HG03378 (cell line): Measurements from ENCODE around the gene ANKRD50.

ENCODE experiments used
- ATAC-seq: cut with Tn5 transposase; IDR thresholded peaks from one replicate; pipeline ENCODE4 v1.9.1; 2021; ENCODE audit warnings: mild to moderate bottlenecking, moderate library complexity; ENCODE audit not compliant: unreplicated experiment

ANKRD50 gene

GRCh38 chr4:124708517-124709300 is 3.8 kb downstream of the ANKRD50 start:
- no peak for ATAC-seq

GRCh38 chr4:124705393-124705792 is 7.1 kb downstream of the ANKRD50 start:
- ATAC-seq = no peak

DNA sequence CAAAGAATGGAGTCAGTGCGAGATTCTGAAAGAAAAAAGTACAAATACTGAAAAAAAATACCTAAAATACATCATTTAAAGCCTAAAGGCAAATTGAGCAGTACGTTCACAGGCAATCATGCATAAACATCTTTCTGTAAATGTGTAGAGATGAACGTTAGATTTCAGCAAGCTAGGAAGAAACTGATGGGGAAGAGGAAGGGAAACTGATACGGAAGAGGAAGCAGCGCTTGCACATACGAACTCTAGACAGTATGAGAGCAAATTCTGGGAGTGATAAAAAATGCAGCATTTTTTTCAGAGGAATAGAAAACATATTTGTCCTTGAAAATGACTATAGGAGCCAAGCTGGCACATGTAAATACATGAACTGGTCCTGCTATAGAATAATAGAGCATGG is 9.4 kb downstream of the ANKRD50 start:
- ATAC-seq = no peak

- no peak for ATAC-seq
Measured at GRCh38 chr4:124697441-124697840, 15.1 kb downstream of the ANKRD50 start.

GRCh38 chr4:124696182-124696581 is 16.4 kb downstream of the ANKRD50 start:
- ATAC-seq = no peak

DNA sequence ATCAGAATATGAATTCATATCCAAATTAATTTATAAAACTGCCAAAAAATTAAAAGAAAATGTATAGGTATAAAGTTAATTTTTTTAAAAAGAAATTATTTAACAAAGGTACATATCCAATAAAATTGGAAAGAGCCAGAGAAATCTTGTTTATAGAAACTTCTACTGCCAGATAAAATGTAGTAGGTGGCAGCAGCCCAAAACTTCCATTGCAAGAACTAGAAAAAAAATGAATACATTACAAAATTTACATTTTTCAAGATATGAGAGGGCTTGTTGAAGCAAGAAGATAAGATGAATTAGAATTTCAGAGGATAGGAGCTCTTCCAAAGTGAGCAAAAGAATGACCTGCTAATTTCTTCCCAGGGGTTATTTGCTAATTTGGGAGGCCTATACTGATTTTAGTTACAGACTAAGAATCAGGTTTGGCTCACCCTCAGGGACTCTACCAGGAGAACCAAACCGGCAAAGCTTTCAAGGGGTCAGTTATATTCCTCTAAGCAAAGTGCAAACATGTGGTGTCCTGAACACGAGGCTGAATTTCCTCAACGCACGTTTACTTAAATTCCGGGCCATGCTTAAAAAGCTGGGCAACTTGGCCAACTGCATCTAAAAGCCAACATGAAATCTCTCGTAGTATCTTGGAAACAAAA is 17.5 kb downstream of the ANKRD50 start:
- ATAC-seq = no peak

DNA sequence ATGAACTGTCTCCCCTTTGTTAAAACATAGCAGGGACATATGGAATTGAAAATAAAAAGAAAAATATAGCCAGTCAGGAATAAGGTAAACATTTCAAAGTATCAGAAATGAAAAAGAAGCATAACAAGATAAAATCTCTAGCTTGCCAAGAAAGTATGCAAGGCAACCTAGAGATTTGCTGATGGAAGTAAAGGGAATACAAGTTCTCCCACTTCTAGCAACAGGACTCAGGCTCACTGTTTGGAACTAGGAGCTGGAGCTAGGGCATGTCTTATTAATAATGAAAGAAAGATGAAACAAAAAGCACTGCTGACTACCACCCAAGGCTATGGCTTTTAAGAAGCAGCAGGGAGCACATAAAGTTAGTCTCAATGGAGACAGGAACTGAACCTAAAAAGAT is 18.2 kb downstream of the ANKRD50 start:
- ATAC-seq = no peak

DNA sequence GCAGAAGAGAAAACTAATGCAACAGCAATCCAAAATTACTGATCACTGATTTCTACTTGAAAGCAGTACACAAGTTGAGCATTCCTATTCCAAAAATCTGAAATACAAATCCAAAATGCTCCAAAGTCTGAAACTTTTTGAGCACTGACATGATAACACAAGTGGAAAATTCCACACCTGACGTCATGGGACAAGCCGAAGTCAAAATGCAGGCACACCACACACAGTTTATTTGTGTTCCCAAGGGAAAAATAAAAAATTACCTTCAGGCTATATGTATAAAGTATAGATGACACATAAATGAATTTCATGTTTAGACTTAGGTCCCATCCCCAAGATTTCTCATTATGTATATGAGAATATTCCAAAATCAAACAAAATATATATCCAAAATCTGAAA is 20.7 kb downstream of the ANKRD50 start:
- no peak for ATAC-seq

DNA sequence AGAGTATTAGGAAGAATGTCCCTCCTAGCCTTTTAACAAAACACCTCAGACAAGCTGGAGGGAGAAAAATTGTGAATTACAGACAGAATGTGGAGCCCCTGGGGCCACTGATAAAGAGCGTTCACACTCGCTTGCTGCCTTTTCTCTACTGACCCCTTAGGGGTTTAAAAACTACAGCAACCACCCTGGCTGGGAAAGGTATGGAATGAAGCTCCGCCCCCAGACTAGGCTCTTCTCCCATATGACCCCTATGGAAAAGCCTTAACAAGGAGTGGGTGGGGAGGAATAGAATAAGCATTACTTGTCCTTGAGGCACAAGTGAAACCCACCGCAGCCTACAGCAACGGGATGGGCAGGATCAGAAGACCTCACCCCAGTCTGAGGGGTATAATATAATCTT is 26.3 kb downstream of the ANKRD50 start:
- ATAC-seq = no peak

DNA sequence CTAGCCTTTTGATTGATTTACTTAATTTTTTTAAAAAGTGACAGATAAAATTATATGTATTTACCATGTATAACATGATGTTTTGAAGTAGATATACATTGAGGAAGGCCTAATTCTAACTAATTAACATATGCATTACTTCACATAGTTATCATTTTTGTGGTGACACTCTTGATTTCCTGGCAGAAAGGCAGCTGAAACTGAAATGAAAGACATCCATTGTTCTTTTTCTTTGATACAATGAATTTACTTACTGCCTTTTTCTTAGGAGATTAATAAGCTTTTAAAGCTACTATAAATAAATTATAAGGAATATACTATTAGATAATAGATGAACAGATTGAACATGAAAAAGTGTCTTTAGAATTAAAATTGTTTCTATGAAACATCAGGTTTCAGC is 26.7 kb downstream of the ANKRD50 start:
- ATAC-seq = no peak

GRCh38 chr4:124684301-124684700 is 28.2 kb downstream of the ANKRD50 start:
- no peak for ATAC-seq

DNA sequence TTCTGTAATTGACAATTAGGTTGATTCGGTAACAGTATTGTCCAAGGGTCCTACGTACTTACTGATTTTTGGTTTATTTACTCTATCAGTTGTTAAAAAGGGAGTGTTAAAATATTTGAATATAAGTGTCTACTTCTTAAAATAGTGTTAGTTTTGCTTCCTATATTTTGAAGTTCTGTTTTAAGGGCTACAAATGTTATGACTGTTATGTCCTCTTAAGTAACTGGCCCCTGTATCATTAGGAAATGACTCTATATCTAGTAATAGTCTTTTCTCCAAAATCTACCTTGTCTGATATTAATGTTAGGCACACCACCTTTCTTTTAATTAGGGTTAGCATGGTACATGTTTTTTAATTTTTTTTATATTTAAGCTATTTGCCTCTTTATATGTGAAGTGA is 30.1 kb downstream of the ANKRD50 start:
- no peak for ATAC-seq

- ATAC-seq = no peak
Measured at GRCh38 chr4:124666496-124666895, 46.0 kb downstream of the ANKRD50 start.

DNA sequence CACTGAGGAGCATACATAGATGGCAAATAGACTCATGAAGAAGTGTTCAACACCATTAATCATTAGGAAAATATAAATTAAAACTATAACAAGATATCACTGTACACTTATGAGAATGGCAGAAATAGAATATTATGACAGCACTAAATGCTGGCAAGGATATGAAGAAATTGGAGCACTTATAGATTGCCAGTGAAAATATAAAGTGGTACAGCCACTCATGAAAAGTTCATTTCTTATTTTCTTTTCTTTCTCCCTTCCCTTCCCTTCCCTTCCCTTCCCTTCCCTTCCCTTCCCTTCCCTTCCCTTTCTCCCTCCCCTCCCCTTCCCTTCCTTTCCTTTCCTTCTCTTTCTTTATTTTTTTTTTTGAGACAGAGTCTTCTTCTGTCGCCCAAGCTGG is 53.7 kb downstream of the ANKRD50 start:
- no peak for ATAC-seq

DNA sequence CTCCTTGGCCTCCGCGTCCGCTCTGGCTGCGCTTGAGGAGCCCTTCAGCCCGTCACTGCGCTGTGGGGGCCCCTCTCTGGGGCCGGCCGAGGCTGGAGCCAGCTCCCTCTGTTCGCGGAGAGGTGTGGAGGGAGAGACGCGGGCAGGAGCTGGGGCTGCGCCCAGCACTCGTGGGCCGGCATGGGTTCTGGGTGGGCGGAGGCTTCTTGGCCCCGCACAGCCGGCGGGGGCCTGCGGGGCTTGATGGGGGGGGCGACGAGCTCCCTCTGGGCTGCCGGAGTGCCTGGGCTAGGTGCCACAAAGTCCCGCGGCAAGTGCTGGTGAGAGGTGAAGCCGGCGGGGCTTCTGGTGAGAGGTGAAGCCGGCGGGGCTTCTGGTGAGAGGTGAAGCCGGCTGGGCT is 61.9 kb downstream of the ANKRD50 start:
- ATAC-seq = no peak

GRCh38 chr4:124647599-124647998 is 64.9 kb downstream of the ANKRD50 start:
- no peak for ATAC-seq

- no peak for ATAC-seq
Measured at GRCh38 chr4:124644621-124645020, 67.9 kb downstream of the ANKRD50 start.

- no peak for ATAC-seq
Measured at GRCh38 chr4:124642846-124643245, 69.7 kb downstream of the ANKRD50 start.

- peak; percentile 71 for ATAC-seq
Measured at GRCh38 chr4:124641715-124642381, 70.7 kb downstream of the ANKRD50 start.

DNA sequence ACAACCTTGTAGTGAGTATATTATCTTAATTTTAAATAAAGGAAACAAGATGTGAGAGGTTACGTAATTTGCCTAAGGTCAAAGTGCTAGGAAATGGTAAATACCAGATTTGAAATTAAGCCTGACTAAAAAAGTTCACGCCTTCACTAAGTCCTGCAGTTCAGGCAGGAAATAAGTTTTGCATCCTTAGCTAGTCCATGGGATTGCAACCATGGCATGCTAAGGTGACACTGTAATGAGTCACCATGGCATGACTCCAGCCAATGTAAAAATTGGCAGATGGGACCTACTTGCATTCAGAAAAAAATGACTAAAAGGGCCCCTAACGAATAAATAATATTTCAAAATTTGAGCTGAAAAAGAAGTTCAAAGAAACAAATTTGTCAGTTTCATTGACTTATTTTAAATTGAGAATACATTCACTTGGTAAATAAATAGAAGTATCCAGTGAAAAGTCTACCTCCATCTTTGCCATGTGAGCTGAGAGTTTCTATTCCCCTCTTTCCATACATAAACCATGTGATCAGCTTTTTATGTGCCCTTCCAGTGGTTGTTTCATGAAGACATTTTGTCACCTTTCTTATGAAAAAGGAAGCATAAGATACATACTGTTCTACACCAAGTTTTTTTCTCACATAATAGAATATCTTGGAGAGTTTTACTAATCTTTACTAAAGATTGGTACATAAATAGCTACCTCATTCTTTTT is 72.4 kb downstream of the ANKRD50 start:
- no peak for ATAC-seq

DNA sequence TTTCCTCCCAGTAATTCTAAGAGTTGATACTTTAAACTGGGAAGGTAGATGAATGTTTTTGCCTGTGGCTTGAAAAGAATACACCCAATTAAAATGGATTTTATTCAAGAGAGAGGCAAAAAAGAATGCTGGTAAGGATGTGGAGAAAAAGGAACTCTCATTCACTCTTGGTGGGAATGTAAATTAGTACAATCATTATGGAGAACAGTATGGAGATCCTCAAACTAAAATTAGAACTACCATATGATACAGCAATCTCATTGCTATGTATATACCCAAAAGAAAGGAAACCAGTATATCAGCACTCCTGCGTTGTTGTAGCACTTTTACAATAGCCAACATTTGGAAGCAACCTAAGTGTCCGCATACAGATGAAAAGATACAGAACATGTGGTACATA is 75.2 kb downstream of the ANKRD50 start:
- no peak for ATAC-seq
